Right lobe of liver (tissue), 6 donors: ENCODE data around the gene VMP1. TPM values are rescaled to one million over a fixed set of nuclear protein-coding genes. Genes with fewer than 3 reads are reported as not detected.
"Not testable (repeated sequence)": the region's sequence is repeated elsewhere in the genome, so short reads cannot be mapped to it uniquely, and the experiment has no call there.

Experiments used
- ATAC-seq, 4 donors: fragments of 200-7000 bp; cut with Tn5 transposase; one replicate each; pipeline ENCODE4 v1.9.1; 2020; ENCODE audit warnings: mild to moderate bottlenecking in 4 of 4, moderate library complexity in 4 of 4
- DNase-seq, 3 donors: peaks; one replicate each; pipeline ENCODE4 v3.0.0-alpha.2; 2020
- H3K27ac ChIP-seq, 3 donors: fragments of 200-600 bp; one replicate each; pipeline ENCODE4 v1.8.0; 2022
- H3K27me3 ChIP-seq, 2 donors: fragments of 200-600 bp; one replicate each; pipeline ENCODE4 v1.8.0; 2022
- H3K36me3 ChIP-seq, 4 donors: fragments of 200-600 bp; sonication (generic) in 1 of 4; one replicate each; pipeline versions ENCODE4 v1.5.1 to v1.8.0; 2017 to 2022; ENCODE audit warnings: control low read depth in 1 of 4
- H3K4me1 ChIP-seq, 4 donors: fragments of 200-600 bp; sonication (generic) in 1 of 4; one replicate each; pipeline versions ENCODE4 v1.5.1 to v1.8.0; 2017 to 2022; ENCODE audit warnings: control low read depth in 1 of 4
- H3K4me3 ChIP-seq, 3 donors: fragments of 200-600 bp; one replicate each; pipeline ENCODE4 v1.8.0; 2022
- H3K9me3 ChIP-seq, 4 donors: fragments of 200-600 bp; sonication (generic) in 1 of 4; one replicate each; pipeline versions ENCODE4 v1.5.1 to v1.8.0; 2017 to 2022; ENCODE audit warnings: control low read depth in 1 of 4
- CTCF ChIP-seq, 4 donors: fragments of 200-600 bp in 3 of 4; fragments of 450-650 bp in 1 of 4; IDR thresholded peaks; one replicate each; pipeline versions ENCODE4 v1.5.1 to v1.8.0; 2016 to 2022; ENCODE audit warnings: antibody characterized with exemption in 4 of 4, mild to moderate bottlenecking in 2 of 4
- POLR2A ChIP-seq: fragments of 450-650 bp; IDR thresholded peaks from one replicate; pipeline ENCODE4 v1.6.1; 2017; ENCODE audit warnings: antibody characterized with exemption, mild to moderate bottlenecking
- WGBS: methylation state at CpG from one replicate; pipeline ENCODE4 v1.1.6; 2018; ENCODE audit warnings: low coverage, low lambda C conversion rate; ENCODE audit not compliant: insufficient coverage; ENCODE audit errors: missing lambda C conversion rate; 5-methylcytosine and 5-hydroxymethylcytosine counted together
- intact Hi-C, 2 donors: fragments of 100-400 bp; cut with DNase I; formaldehyde crosslinking; loops; one replicate each; pipeline versions ENCODE4 v1.11.2 to v1.14.1; 2022
- total RNA-seq, 6 experiments: library from RNA; depleted of rRNA in 2 of 6; stranded (reverse); fragments of >200 nt in 2 of 6; fragmentation: NEBNext Ultra II Directional in 3 of 6; extraction: Animal tissue kit (Norgen Biotek cat#: 25700) in 3 of 6; gene quantifications; one replicate each; pipeline versions ENCODE4 v1.1.0 to v1.2.4, GENCODE V29; 2016 to 2023
- donor health status: DM: no; HTN: yes; CAD: no.
- donor health status: DM: no; HTN: no; CAD: no.
- donor health status: DM: no; HTN: no; CAD: no.
- donor health status: DM: no; HTN: yes; CAD: no.
- donor health status: DM: no; HTN: yes; CAD: no.

The VMP1 gene
- total RNA-seq, 6 experiments from 2014 or later = 56.9 to 247 (median 160) TPM

GRCh38 chr17:59840329-59841090 is 133.1 kb downstream of the VMP1 start:
- H3K4me3 ChIP-seq = peak overlapping the region; percentile 50 to 64 (median 61)
- intact Hi-C loops = no loop called here
- no peak for DNase-seq
- TF ChIP-seq CTCF (IDR thresholded peaks at IDR 0.05) = no peak
- TF ChIP-seq POLR2A = no peak
- peaks cover 0 to 48% (median 10%) of the 10 kb centered on the region in 4 donors for H3K4me1 ChIP-seq
- 6% methylated on average over 4 of the region's 4 CpGs for WGBS
- no peaks in the 10 kb centered on the region for H3K27me3 ChIP-seq
- no peaks in the 10 kb centered on the region for H3K9me3 ChIP-seq
- H3K27ac ChIP-seq = peak overlapping the region; percentile 96 to 99 (median 96)
- no peak for ATAC-seq
- peaks cover 0 to 13% (median 9%) of the 10 kb centered on the region in 4 donors for H3K36me3 ChIP-seq

GRCh38 chr17:59841091-59841881 is 133.8 kb downstream of the VMP1 start:
- H3K27me3 ChIP-seq, intact Hi-C loops, DNase-seq, H3K9me3 ChIP-seq, ATAC-seq: not testable (repeated sequence)
- Histone ChIP-seq H3K4me1 (peaks cover 0 to 54% (median 13%) of the 10 kb centered on the region in 4 donors), H3K4me3 (peak overlapping the region; percentile 50 to 64 (median 61)), H3K27ac (peak overlapping the region; percentile 96 to 99 (median 96)), H3K36me3 (peaks cover 0 to 13% (median 9%) of the 10 kb centered on the region in 4 donors)
- peak; percentile 72 for TF ChIP-seq POLR2A
- WGBS = 21% methylated on average over 7 of the region's 7 CpGs

- peak overlapping the region in 2 of 3 donors; percentile 50 to 61 for H3K4me3 ChIP-seq
- peaks cover 0 to 54% (median 13%) of the 10 kb centered on the region in 4 donors for H3K4me1 ChIP-seq
- intact Hi-C loops, H3K9me3 ChIP-seq, H3K27me3 ChIP-seq, DNase-seq: not testable (repeated sequence)
- peak in 1 of 4 donors; percentile 0 for ATAC-seq
- H3K27ac ChIP-seq = peak overlapping the region; percentile 96 to 99 (median 96)
- peaks cover 0 to 13% (median 9%) of the 10 kb centered on the region in 4 donors for H3K36me3 ChIP-seq
- 65% methylated on average over 4 of the region's 4 CpGs for WGBS
Observed at GRCh38 chr17:59841882-59842263, 134.4 kb downstream of the VMP1 start.

GRCh38 chr17:59842901-59843652 is 135.6 kb downstream of the VMP1 start:
- 37% methylated on average over 11 of the region's 13 CpGs for WGBS
- intact Hi-C loops = no loop called here
- TF ChIP-seq POLR2A (peak; percentile 93), CTCF (IDR thresholded peaks at IDR 0.05) (peak in 1 of 4 donors; percentile 5)
- DNase-seq (peak in 2 of 3 donors; percentile 73 to 84), ATAC-seq (peak; percentile 6 to 26 (median 20))
- Histone ChIP-seq H3K27ac (peak overlapping the region; percentile 94 to 96 (median 96)), H3K4me1 (peaks cover 0 to 62% (median 16%) of the 10 kb centered on the region in 4 donors), H3K4me3 (no peak overlapping the region), H3K9me3 (no peaks in the 10 kb centered on the region), H3K36me3 (peaks cover 0 to 13% (median 9%) of the 10 kb centered on the region in 4 donors), H3K27me3 (no peaks in the 10 kb centered on the region)
